Prostate gland (tissue), 2 donors: ENCODE measurements around the gene CRYBB3. TPM values are rescaled to one million over a fixed set of nuclear protein-coding genes. Genes with fewer than 3 reads are reported as not detected.

Source experiments
- DNase-seq: peaks from one replicate; pipeline ENCODE4 v3.0.0-alpha.2; 2019; ENCODE audit warnings: low spot score
- H3K27ac ChIP-seq, 2 donors: fragments of 200-600 bp; sonication (generic); 2 replicates each; pipeline ENCODE4 v1.5.1; 2017 to 2019
- H3K27me3 ChIP-seq: fragments of 200-600 bp; sonication (generic); replicated peaks from 2 replicates; pipeline ENCODE4 v1.5.1; 2019; ENCODE audit not compliant: insufficient read depth
- H3K36me3 ChIP-seq, 2 donors: fragments of 200-600 bp; sonication (generic); 1 replicate in 1 of 2; 2 replicates in 1 of 2; pipeline versions ENCODE4 v1.5.1 to v1.8.1; 2017 to 2019
- H3K4me1 ChIP-seq: fragments of 200-600 bp; sonication (generic); replicated peaks from 2 replicates; pipeline ENCODE4 v1.5.1; 2019
- H3K4me3 ChIP-seq, 2 donors: fragments of 200-600 bp; sonication (generic); 2 replicates each; pipeline ENCODE4 v1.5.1; 2017 to 2019
- H3K9me3 ChIP-seq: fragments of 200-600 bp; sonication (generic); 2 replicates; pipeline ENCODE4 v1.5.1; 2017
- CTCF ChIP-seq, 4 experiments: fragments of 200-600 bp in 2 of 4; fragments of 450-650 bp in 2 of 4; sonication (generic) in 2 of 4; IDR thresholded peaks; 1 replicate in 3 of 4; 2 replicates in 1 of 4; pipeline ENCODE4 v1.5.1; 2016 to 2019; ENCODE audit warnings: antibody characterized with exemption in 4 of 4, mild to moderate bottlenecking in 2 of 4, moderate library complexity in 2 of 4
- POLR2A ChIP-seq: fragments of 450-650 bp; IDR thresholded peaks from one replicate; pipeline ENCODE4 v1.6.1; 2016; ENCODE audit warnings: antibody characterized with exemption, mild to moderate bottlenecking
- POLR2AphosphoS5 ChIP-seq: sonication (generic); formaldehyde crosslinking; IDR thresholded peaks from one replicate; pipeline ENCODE4 v1.6.1; 2017; ENCODE audit warnings: antibody characterized with exemption
- WGBS: methylation state at CpG from one replicate; pipeline ENCODE4 v1.1.5; 2018; 5-methylcytosine and 5-hydroxymethylcytosine counted together
- intact Hi-C: fragments of 100-400 bp; cut with DNase I; formaldehyde crosslinking; loops from one replicate; pipeline ENCODE4 v1.14.2; 2022
- total RNA-seq, 2 donors: library from RNA; depleted of rRNA; stranded (reverse); fragments of >200 nt; gene quantifications; one replicate each; pipeline ENCODE4 v1.1.0, GENCODE V29; 2016

The CRYBB3 gene
- total RNA-seq, 2 donors from 2014 or later: 0.36 TPM; not detected in 1

GRCh38 chr22:25167834-25168601 is 31.6 kb upstream of the CRYBB3 start:
- Histone ChIP-seq H3K4me3 (no peak overlapping the region), H3K9me3 (no peaks in the 10 kb centered on the region), H3K36me3 (no peaks in the 10 kb centered on the region), H3K27me3 (no peaks in the 10 kb centered on the region), H3K4me1 (no peaks in the 10 kb centered on the region), H3K27ac (no peak overlapping the region)
- intact Hi-C loops: no loop called here
- no peak for TF ChIP-seq POLR2AphosphoS5
- TF ChIP-seq POLR2A: no peak
- no peak for TF ChIP-seq CTCF (IDR thresholded peaks at IDR 0.05)
- 91% methylated on average over 14 of the region's 14 CpGs for whole genome bisulfite sequencing
- DNase-seq: no peak

GRCh38 chr22:25169278-25170031 is 30.2 kb upstream of the CRYBB3 start:
- H3K4me3 ChIP-seq: no peak overlapping the region
- H3K9me3 ChIP-seq: no peaks in the 10 kb centered on the region
- H3K27ac ChIP-seq: no peak overlapping the region
- TF ChIP-seq CTCF (IDR thresholded peaks at IDR 0.05): no peak
- TF ChIP-seq POLR2AphosphoS5: peak; percentile 33
- no peaks in the 10 kb centered on the region for H3K27me3 ChIP-seq
- intact Hi-C loops: no loop called here
- H3K36me3 ChIP-seq: peaks cover 0 to 3% of the 10 kb centered on the region in 2 donors
- H3K4me1 ChIP-seq: no peaks in the 10 kb centered on the region
- DNase-seq: peak; percentile 54
- WGBS: 60% methylated on average over 17 of the region's 17 CpGs

GRCh38 chr22:25170426-25170980 is 29.2 kb upstream of the CRYBB3 start:
- no peak overlapping the region for H3K27ac ChIP-seq
- WGBS: 90% methylated on average over 16 of the region's 16 CpGs
- no peak overlapping the region for H3K4me3 ChIP-seq
- H3K27me3 ChIP-seq: no peaks in the 10 kb centered on the region
- H3K4me1 ChIP-seq: no peaks in the 10 kb centered on the region
- no peak for TF ChIP-seq POLR2A
- TF ChIP-seq CTCF (IDR thresholded peaks at IDR 0.05): no peak
- no peak for TF ChIP-seq POLR2AphosphoS5
- no peaks in the 10 kb centered on the region for H3K9me3 ChIP-seq
- H3K36me3 ChIP-seq: peaks cover 0 to 10% of the 10 kb centered on the region in 2 donors
- DNase-seq: no peak
- intact Hi-C loops: no loop called here

- no peak for TF ChIP-seq POLR2A
- peak in 3 of 4 experiments; percentile 51 to 62 (median 51) for TF ChIP-seq CTCF (IDR thresholded peaks at IDR 0.05)
- TF ChIP-seq POLR2AphosphoS5: peak; percentile 7
- Histone ChIP-seq H3K4me3 (no peak overlapping the region), H3K27me3 (no peaks in the 10 kb centered on the region), H3K36me3 (peaks cover 0 to 10% of the 10 kb centered on the region in 2 donors), H3K27ac (no peak overlapping the region), H3K9me3 (no peaks in the 10 kb centered on the region), H3K4me1 (no peaks in the 10 kb centered on the region)
- DNase-seq: peak; percentile 35
- WGBS: 55% methylated on average over 5 of the region's 5 CpGs
- intact Hi-C loops: no loop called here
Measured at GRCh38 chr22:25172153-25172552, 27.5 kb upstream of the CRYBB3 start.
